Subcutaneous abdominal adipose tissue (tissue), 5 donors: ENCODE data around the gene ADGRL3.
"Not testable (repeated sequence)": the region's sequence is repeated elsewhere in the genome, so short reads cannot be mapped to it uniquely, and the experiment has no call there.

Experiments
- H3K27ac ChIP-seq: one replicate; pipeline ENCODE4 v1.7.0; 2013; ENCODE audit warnings: low read depth, mild to moderate bottlenecking, inconsistent platforms, low read length, moderate library complexity
- H3K27me3 ChIP-seq, 5 donors: one replicate each; pipeline ENCODE4 v1.7.0; 2013; ENCODE audit warnings: low read length in 5 of 5, inconsistent platforms in 1 of 5; ENCODE audit not compliant: control insufficient read depth in 5 of 5, insufficient read depth in 4 of 5
- H3K36me3 ChIP-seq, 5 donors: one replicate each; pipeline ENCODE4 v1.7.0; 2013; ENCODE audit warnings: low read length in 5 of 5; ENCODE audit not compliant: control insufficient read depth in 5 of 5, insufficient read depth in 5 of 5
- H3K4me1 ChIP-seq, 5 donors: one replicate each; pipeline ENCODE4 v1.7.0; 2013; ENCODE audit warnings: low read length in 5 of 5, mild to moderate bottlenecking in 3 of 5, moderate library complexity in 1 of 5; ENCODE audit not compliant: control insufficient read depth in 5 of 5, insufficient read depth in 5 of 5
- H3K4me3 ChIP-seq, 5 donors: one replicate each; pipeline ENCODE4 v1.7.0; 2013; ENCODE audit warnings: low read length in 5 of 5, low read depth in 1 of 5
- H3K9ac ChIP-seq, 5 donors: one replicate each; pipeline ENCODE4 v1.7.0; 2013; ENCODE audit warnings: low read length in 5 of 5, mild to moderate bottlenecking in 4 of 5, moderate library complexity in 3 of 5
- H3K9me3 ChIP-seq, 5 donors: one replicate each; pipeline ENCODE4 v1.7.0; 2013; ENCODE audit warnings: low read length in 5 of 5; ENCODE audit not compliant: control insufficient read depth in 5 of 5
- donor health status: healthy.
- donor health status: healthy.
- donor health status: healthy.
- donor health status: healthy.
- donor health status: healthy.

ADGRL3 gene

DNA sequence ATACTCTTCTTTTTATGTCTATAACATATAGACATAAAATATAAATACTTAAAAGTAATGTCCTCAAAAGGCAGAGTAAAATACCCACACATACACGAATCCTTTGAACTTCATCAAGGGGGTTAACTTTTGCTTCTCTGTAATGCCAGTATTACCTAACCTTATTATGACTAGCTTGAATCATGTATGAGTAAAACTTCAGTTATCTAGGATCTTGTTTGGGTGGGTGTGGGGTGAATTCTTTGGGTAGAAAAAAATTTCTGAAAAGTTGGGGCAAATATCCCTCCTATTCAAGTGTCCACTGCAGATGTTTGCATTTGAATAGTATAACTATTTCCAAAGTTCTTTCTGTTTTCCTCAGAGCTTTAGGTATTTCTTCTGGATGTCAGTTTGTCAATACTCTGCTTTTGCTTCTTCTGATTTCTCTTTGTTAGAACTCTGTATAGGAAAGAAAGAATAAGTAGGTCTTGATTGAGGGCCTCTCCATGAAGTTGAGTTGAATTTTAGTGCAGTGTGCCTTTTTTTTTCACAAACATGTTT is 173.8 kb downstream of the ADGRL3 start:
- H3K4me1 ChIP-seq: peaks cover 0 to 19% (median 0%) of the 10 kb centered on the region in 5 donors
- no peak overlapping the region for H3K9ac ChIP-seq
- H3K27ac ChIP-seq: no peak overlapping the region
- peaks cover 0 to 8% (median 0%) of the 10 kb centered on the region in 5 donors for H3K9me3 ChIP-seq
- H3K4me3 ChIP-seq: no peak overlapping the region
- no peaks in the 10 kb centered on the region for H3K36me3 ChIP-seq
- no peaks in the 10 kb centered on the region for H3K27me3 ChIP-seq

- Histone ChIP-seq H3K9me3 (peaks cover 0 to 8% (median 0%) of the 10 kb centered on the region in 5 donors), H3K4me1 (peaks cover 0 to 19% (median 0%) of the 10 kb centered on the region in 5 donors), H3K27ac (no peak overlapping the region), H3K36me3 (no peaks in the 10 kb centered on the region), H3K9ac (no peak overlapping the region), H3K27me3 (no peaks in the 10 kb centered on the region), H3K4me3 (no peak overlapping the region)
Observed at GRCh38 chr4:61374447-61374891, 174.3 kb downstream of the ADGRL3 start.

GRCh38 chr4:61375301-61375700 is 175.2 kb downstream of the ADGRL3 start:
- Histone ChIP-seq H3K27ac (no peak overlapping the region), H3K4me3 (no peak overlapping the region), H3K36me3 (no peaks in the 10 kb centered on the region), H3K27me3 (no peaks in the 10 kb centered on the region), H3K9ac (no peak overlapping the region), H3K9me3 (peaks cover 0 to 8% (median 0%) of the 10 kb centered on the region in 5 donors), H3K4me1 (peaks cover 0 to 19% (median 0%) of the 10 kb centered on the region in 5 donors)

DNA sequence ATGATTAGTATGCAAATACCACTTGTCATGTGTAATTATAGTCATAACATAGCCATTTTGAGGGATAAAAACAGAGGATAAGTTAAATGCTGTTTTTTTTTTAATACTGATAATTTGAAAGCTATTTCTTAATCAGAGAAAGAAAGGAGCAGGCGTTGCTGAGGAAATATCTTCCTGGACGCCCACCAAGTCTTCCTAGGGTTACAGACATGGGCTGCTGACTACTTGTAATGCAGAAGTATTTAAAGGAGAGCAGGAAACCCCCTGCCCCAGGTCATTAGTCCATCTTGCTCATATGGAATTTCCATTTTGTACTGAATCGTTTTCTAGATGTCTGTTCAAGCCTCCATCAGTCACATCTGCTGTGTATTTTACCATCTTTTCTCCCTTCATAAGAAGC is 176.2 kb downstream of the ADGRL3 start:
- Histone ChIP-seq H3K9me3 (peaks cover 0 to 8% (median 0%) of the 10 kb centered on the region in 5 donors), H3K36me3 (no peaks in the 10 kb centered on the region), H3K4me3 (no peak overlapping the region), H3K4me1 (peaks cover 0 to 19% (median 0%) of the 10 kb centered on the region in 5 donors), H3K9ac (no peak overlapping the region), H3K27me3 (no peaks in the 10 kb centered on the region), H3K27ac (no peak overlapping the region)

GRCh38 chr4:61379406-61379805 is 179.3 kb downstream of the ADGRL3 start:
- Histone ChIP-seq H3K9me3 (peaks cover 0 to 4% (median 0%) of the 10 kb centered on the region in 5 donors), H3K9ac (no peak overlapping the region), H3K4me3 (no peak overlapping the region), H3K27ac (no peak overlapping the region), H3K27me3 (no peaks in the 10 kb centered on the region), H3K4me1 (peaks cover 0 to 15% (median 0%) of the 10 kb centered on the region in 5 donors), H3K36me3 (no peaks in the 10 kb centered on the region)

DNA sequence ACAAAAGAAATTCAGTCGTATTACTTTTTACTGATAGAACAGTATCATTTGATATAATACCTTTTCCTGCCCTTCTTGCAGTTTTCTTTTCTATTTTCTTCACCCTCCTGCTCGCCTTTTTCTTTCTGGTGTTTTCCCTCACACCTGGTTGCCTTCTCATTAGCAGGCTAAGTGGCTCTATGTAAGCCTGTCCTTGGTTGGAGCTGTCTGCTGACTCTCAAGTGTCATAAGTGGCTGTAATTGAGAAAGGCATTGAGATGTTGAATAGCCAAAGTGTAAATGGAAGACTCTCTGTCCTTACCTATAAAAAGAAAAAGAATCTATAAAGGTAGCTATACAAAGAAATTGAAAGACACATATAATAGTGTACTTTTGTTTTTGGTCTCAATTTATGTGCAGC is 180.7 kb downstream of the ADGRL3 start:
- Histone ChIP-seq H3K9me3 (peaks cover 0 to 4% (median 0%) of the 10 kb centered on the region in 5 donors), H3K36me3 (no peaks in the 10 kb centered on the region), H3K9ac (no peak overlapping the region), H3K4me3 (no peak overlapping the region), H3K27ac (no peak overlapping the region), H3K4me1 (peaks cover 0 to 7% (median 0%) of the 10 kb centered on the region in 5 donors), H3K27me3 (no peaks in the 10 kb centered on the region)

DNA sequence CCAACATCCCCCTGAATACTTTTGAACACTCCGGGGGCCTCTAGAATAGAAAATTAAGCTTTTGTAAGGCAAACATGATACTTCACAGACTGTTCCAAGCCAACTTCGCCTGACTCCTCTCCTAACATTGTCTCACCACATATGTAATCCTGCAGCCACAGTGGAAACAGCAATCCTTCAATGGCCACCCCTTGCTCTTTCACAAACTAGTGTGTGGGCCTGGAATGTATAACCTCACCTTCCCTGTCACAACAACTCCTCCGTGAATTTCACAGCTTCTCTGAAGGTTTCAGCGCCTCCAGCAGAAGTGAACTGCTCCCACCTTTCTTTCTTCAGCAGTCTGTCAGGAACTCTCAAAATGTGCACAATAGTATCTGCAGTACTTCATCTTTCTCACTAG is 185.1 kb downstream of the ADGRL3 start:
- Histone ChIP-seq H3K27ac (no peak overlapping the region), H3K9me3 (no peaks in the 10 kb centered on the region), H3K9ac (no peak overlapping the region), H3K4me1 (no peaks in the 10 kb centered on the region), H3K36me3 (no peaks in the 10 kb centered on the region), H3K27me3 (no peaks in the 10 kb centered on the region), H3K4me3 (no peak overlapping the region)

GRCh38 chr4:61387372-61387771 is 187.2 kb downstream of the ADGRL3 start:
- H3K27me3 ChIP-seq, H3K9me3 ChIP-seq, H3K4me1 ChIP-seq, H3K9ac ChIP-seq, H3K36me3 ChIP-seq, H3K4me3 ChIP-seq, H3K27ac ChIP-seq: not testable (repeated sequence)

DNA sequence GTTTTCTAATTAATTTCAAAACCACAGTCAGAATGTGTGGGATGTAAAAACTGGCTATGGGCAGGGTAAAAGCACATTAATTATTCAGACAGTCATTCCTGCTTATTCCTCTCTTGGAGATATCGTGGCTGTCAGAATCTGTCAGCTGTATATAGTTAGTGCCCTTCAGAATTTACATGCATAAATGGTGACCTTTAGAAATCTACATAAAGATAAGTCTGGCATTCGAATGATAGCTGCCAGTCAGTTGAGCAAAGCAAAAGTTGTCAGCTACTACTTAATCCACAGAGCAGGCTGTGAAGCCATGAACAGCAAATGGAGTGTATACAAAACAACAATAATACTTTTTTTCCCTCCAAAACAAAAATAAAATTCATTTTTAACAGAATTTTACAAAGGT is 189.5 kb downstream of the ADGRL3 start:
- Histone ChIP-seq H3K27ac (no peak overlapping the region), H3K4me1 (no peaks in the 10 kb centered on the region), H3K9ac (no peak overlapping the region), H3K4me3 (no peak overlapping the region), H3K9me3 (no peaks in the 10 kb centered on the region), H3K27me3 (no peaks in the 10 kb centered on the region), H3K36me3 (no peaks in the 10 kb centered on the region)

GRCh38 chr4:61395754-61396153 is 195.6 kb downstream of the ADGRL3 start:
- Histone ChIP-seq H3K4me3 (no peak overlapping the region), H3K27me3 (no peaks in the 10 kb centered on the region), H3K4me1 (no peaks in the 10 kb centered on the region)

More at GRCh38 chr4:61395754-61396153, 195.6 kb downstream of the ADGRL3 start:
- no peak overlapping the region for H3K9ac ChIP-seq
- no peaks in the 10 kb centered on the region for H3K9me3 ChIP-seq
- H3K36me3 ChIP-seq: no peaks in the 10 kb centered on the region
- H3K27ac ChIP-seq: no peak overlapping the region
